GM20431 (cell line): ENCODE data around the gene BORCS6.

Source experiments
- in situ Hi-C: fragments of 300-500 bp; cut with MseI, MboI; formaldehyde crosslinking; loops from one replicate; pipeline ENCODE4 v1.15.0; 2020; ENCODE audit warnings: low sequenced_read_pairs; ENCODE audit not compliant: unreplicated experiment

The BORCS6 gene

DNA sequence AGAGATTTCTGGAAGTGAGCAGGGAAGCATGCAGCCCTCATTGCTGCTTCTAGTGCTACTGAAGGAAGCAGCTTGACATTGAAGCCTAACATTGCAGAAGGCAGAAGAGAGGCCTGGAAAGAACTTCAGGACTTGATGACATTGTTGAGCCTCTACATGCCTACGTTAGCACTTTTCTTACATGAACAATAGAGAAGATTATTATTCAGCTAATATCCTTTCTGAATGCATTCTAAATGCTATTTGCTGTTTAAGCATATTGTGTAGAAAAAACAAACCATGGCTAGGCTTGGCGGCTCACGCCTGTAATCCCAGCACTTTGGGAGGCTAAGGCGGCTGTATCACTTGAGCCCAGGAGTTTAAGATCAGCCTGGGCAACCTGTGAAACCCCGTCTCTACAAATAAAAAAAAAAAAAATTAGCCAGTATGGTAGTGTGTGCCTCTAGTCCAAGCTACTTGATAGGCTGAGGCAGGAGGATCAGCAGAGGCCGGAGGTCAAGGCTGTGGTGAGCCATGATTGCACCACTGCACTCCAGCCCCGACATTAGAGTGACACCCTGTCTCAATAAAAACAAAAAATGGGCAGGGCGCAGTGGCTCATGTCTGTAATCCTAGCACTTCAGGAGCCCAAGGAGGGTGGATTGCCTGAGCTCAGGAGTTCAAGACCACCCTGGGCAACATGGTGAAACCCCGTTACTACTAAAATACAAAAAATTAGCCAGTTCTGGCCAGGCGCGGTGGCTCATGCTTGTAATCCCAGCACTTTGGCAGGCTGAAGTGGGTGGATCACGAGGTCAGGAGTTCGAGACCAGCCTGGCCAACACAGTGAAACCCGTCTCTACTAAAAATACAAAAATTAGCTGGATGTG is 22.6 kb upstream of the BORCS6 start:
- in situ Hi-C loops = no loop called here

DNA sequence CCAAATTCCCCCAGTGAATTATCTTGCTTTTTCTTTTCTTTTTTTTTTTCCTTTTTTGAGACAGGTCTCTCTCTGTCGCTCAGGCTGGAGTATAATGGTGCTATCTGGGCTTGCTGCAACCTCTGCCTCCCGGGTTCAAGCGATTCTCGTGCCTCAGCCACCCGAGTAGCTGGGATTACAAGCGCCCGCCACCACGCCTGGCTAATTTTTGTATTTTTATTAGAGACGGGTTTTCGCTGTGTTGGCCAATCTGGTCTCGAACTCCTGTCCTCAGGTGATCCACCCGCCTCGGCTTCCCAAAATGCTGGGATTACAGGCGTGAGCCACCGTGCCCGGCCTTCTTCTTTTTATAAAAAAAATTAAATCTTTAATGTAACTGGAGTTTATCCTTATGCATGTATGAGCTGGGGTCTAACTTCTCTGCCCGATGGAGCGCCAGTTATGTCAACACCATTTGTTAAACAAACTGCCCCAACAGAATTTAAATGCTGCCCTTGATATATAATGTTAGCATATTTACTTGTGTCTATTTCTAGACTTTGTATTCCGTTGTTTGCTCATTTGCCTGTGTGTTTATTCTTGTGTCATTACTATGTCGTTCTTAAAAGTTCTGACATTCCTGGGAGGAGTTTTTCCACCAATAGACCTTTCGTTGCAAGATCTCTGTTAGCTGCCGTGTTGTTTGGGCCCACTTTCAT is 20.9 kb upstream of the BORCS6 start:
- in situ Hi-C loops = no loop called here

DNA sequence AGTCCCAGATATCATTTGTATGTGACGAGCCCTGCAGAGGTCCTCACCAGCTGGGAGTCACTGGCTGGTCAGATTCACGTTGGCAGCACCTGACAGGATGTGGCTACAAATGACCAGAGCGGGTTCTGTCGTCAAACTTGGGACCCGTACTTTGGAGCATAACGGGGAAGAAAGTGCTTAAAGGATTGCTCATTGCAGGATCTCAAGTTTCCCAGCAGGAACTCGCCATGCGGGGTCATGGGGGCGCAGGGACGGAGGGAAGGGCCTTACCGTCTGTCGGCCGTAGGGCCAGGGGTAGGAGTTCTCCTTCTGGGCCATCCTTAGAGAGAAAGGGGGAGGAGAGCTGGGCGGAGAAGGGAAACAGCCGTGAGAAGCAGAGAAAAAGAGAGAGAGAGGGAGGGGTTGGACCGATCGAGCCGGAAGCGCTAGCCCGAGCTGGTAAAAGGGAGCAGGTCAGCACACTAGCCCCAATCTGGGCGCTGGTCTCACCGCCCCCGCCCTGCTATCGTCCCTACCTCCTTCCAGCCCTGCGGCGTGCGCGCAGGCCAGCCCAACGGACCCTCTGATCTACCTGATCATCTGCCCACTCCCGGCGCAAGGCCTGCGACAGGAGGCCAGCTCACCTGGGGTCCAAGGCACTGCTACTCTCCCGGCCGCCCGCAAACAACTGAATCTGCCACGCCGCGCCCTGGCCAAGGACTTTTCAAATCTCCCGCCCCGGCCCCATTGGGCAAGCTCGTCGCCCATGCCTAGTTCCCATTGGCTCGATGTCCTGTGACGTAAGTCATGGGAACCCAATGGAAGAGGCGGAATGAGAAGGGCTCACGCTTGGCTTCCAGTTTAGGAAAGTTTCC is 20.2 kb upstream of the BORCS6 start, which contains the start of gene AURKB:
AURKB (minus strand) TSS at position 669 of the 854 bp plus-strand sequence; CDS start at position 318, 351 bp downstream.
- in situ Hi-C loops = no loop called here

DNA sequence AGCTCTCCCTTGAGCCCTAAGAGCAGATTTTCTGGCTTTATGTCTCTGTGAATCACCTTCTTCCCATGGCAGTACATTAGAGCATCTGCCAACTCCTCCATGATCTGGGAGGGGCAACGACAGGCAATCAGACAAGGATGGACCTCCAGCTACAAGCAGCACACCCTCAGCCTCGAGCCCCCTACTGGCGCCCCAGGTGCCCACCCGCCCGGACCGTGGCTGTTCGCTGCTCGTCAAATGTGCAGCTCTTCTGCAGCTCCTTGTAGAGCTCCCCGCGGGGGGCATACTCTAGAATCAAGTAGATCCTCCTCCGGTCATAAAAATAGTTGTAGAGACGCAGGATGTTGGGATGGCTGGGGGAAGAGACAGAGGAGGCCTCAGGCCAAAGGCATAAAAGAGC is 16.6 kb upstream of the BORCS6 start:
- in situ Hi-C loops = no loop called here

DNA sequence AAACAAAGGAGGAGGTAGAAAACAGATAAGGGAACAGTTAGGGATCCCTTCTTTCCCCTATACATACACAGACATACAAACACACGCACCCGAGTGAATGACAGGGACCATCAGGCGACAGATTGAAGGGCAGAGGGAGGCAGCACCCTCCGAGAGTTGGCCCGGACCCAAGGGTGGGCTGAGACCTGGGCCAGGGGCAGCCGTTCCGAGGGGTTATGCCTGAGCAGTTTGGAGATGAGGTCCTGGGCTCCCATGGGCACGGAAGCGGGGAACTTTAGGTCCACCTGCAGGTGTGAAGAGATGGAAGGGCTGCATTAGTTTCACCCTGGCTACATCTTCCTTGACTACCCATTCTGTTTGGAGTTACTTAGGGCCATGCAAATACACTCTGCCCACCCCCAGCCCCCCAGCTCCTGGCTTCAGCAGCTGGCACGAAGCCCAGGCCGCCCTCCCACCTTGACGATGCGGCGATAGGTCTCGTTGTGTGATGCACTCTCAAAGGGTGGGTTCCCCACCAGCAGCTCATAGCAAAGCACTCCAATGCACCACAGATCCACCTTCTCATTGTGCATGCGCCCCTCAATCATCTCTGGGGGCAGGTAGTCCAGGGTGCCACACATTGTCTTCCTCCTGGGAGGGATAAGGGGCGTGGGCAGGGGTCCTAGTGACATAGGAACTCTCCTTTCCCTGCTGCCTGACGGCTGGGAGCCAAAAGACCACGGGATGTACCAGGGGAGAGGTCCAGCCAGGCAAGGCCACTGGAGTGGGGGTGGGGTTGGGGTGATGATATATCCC is 15.0 kb upstream of the BORCS6 start:
- in situ Hi-C loops = no loop called here

DNA sequence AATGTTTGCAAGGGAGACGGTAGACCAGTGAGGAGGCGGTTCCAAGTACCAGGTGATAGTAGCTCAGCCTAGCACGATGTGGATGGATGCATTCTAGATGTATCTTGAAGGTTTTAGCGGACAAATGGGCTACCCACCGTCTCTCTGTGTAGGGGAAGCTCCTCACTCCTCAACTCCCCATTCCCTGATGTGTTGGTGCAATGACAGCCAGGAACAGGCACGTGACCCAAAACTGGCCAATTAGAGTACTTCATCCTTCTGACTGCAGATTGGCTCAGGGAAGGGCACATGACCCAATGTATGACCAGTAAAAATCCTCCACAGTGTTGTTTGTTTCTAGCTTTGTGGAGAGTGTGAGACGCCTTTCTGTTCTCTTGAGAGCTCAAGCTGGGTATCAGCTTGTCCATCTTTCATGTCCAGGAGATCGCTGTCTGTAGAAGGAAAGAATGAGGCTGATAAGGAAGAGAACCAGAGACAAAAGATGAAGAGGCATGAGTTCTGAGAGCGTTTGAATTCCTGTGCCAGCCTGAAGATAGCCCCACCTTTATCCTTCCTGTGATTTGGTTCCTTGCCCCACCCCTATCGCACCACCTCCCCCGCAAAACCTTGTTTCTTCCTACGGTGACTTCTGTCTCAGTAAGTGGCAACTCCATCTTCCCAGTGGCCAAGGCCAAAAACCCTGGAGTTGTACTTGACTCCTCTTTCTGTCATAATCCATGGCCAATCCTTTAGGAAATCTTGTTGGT is 2.3 kb upstream of the BORCS6 start:
- in situ Hi-C loops = no loop called here

DNA sequence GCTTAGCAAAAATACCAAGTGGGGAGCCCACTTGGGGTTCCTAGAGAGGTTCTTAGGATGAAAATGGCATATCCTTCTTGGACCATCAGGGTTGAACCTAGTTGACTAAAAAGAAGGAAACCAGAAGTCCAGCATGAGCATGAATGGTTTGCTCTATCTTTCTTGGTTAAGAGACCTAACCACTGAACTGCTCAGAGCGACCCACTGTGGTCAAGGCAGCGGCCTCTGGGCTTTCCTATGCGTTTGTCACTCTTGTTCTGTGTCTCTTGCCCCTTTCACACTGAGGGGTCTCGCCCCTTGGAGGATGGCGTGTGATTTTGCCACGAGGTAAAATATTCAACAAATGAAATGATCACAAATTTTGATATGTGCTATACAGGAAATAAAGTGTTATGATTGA is 526 bp upstream of the BORCS6 start:
- in situ Hi-C loops = no loop called here

DNA sequence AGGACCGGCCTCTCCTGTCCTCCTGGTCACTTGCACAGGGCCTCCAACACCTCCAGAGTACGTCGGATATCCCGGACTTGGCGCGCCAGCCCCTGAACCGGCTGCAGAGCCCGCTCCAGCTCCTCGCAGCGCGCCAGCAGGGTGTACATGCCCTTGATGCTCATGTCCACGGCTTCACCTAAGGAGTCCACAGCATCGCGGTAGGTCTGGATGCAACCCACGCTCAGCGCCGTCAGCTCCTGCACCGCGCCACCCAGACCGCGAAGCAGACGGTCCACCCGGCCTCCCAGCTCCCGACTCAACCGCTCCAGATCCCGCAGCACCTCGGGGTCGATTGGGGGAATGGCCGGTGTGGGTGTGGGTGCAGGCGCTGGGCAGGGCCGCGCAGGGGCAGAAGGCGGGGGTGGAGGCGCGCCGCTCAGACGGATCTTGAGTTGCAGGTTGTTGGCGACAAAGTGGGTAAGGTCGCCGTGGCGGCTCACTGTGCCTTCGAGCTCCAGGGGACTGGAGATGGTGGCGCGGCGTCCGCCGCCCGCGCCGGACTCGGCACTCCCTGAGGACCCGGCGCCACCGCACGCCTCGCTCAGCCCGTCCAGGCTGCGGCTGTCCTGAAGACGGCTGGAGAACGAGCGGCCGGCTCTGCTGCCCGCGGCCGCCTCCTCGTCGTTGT is 804 bp downstream of the BORCS6 start:
- in situ Hi-C loops = no loop called here

DNA sequence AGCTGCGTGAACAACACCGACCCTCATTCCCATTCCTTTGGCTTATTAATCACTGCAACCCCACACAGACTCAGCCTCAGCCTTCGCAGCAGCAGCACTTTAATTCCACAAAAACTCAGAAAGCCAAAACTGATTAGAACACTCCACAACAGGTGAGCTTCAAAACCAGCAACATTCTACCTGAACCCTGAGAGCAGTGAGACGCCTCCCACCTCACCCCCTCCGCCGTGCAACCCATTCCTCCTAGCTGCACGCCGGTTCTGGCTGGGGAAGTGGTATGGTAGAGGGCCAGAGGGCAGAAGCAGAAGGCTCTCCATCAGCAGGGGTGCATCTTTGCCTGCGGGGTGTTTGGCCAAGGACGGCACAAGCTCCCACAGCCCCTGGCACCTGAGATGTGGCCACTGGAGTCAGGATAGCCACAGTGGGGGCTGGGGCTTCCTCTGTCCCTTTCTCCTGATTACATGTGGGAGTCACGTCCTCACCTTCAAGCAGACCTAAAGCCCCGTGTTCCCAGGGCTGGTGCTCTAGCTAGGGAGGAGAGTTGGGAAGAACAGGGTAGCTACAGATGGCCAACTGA is 1.6 kb downstream of the BORCS6 start:
- in situ Hi-C loops = no loop called here

DNA sequence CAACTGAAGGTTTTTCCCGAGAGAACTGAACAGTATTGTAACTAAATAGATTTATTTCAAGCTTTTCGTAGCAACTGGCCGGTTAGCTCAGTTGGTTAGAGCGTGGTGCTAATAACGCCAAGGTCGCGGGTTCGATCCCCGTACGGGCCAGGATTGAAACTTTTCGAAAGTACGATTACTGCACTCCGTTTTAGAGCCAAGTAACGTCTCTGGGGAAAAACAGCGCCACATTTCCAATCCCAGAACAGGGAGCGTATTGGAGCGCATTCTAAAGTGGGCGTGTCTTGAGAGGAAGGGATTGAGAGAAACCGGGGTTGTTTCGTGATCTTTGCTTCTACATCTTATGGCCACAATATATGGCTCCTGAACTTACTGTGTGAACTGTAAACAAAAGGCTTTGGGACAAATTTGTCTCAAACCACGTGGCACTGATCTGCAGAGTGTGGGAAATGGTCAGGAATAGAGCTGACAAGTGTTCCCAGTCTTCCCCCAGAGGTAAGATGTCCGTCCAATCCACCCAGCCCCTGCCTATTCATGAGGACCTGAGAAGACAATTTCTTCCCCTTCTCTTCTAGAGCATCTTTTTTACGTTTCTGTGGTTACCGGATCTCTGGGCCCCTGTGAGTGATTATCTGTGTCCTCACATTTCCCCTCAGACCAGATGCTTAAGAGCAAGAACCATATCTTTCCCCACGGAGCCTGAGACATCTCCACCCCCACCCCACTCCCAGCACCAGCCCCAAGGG is 2.3 kb downstream of the BORCS6 start:
- in situ Hi-C loops = no loop called here

DNA sequence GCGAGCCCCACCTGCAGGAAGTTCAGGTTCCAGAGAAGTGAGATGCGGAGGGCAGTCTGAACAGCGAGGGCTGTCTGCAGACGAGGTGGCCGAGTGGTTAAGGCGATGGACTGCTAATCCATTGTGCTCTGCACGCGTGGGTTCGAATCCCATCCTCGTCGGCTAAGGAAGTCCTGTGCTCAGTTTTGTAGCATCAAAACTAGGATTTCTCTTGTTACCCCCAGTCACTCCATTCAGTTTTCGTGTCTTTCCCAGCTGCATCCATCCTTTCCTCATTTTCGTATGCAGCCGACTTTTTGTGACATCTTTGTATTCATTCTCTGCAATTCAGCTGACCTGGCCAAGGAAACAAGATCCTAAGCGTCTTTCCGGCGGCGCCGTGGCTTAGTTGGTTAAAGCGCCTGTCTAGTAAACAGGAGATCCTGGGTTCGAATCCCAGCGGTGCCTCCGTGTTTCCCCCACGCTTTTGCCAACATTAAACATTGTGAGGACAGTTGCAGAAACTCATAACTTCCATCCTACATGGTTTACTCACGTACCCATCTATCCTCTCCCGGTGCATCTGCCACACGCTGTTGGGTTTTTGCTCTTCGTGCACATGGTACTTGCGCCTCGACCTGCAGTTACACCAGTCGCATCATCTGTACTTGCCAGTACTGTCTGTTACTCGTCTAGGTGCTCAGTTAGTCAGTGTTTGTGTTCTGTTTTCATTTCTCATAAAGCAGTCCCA is 3.0 kb downstream of the BORCS6 start:
- in situ Hi-C loops = no loop called here

DNA sequence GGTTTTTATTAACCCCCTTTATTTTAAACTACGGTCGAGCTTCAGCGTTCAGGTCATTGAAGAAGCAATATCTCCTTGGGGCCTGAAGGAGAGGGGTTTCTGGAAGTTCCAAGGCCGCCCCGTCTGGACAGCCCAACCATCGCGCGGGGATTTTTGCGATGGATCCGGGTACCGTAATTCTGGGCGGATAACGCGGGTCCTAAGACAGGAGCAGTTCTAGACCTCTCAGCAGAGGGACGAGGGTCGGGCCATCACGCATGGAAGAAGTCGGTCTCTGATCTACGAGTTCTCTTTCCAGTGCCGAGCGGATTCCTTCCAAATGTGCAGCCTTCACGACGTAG is 3.6 kb downstream of the BORCS6 start:
- in situ Hi-C loops = no loop called here

DNA sequence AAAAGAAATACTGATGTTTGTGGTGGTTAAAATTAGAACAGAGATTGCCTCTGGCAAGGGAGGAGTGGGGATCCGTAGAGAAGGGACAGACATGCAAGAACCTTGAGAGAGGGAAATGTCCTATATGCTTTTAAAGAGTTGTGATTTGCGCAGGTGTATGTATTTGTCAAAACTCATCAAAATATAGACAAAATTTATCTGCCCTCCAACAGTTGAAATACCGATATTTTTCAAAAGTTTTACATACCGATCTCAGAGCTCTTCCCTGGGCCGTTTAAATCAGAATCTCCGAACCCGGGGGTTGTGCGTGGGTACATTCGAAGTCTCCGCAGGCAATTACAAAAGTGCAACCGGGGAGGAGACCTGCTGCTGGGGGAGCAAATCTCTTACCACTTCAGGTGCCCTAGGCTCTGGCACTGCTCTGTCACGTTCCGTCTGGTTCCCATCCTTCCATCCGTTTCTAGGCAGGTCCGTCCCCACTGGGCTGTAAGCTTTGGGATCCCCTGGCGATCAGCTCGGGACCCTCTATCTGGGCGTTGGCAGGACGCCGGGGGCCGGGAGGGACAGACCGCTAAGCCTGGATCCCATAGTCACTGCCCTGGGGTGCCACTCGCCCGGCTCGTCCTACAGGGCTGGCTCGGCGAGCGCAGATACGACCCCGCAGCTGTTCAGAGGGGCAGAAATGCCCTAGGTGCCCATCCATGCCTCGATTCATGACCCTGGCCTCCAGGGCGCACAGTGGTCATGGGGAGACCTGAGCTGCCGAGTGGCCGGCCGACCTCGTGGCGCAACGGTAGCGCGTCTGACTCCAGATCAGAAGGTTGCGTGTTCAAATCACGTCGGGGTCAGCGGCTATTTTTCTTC is 4.2 kb downstream of the BORCS6 start:
- in situ Hi-C loops = no loop called here

DNA sequence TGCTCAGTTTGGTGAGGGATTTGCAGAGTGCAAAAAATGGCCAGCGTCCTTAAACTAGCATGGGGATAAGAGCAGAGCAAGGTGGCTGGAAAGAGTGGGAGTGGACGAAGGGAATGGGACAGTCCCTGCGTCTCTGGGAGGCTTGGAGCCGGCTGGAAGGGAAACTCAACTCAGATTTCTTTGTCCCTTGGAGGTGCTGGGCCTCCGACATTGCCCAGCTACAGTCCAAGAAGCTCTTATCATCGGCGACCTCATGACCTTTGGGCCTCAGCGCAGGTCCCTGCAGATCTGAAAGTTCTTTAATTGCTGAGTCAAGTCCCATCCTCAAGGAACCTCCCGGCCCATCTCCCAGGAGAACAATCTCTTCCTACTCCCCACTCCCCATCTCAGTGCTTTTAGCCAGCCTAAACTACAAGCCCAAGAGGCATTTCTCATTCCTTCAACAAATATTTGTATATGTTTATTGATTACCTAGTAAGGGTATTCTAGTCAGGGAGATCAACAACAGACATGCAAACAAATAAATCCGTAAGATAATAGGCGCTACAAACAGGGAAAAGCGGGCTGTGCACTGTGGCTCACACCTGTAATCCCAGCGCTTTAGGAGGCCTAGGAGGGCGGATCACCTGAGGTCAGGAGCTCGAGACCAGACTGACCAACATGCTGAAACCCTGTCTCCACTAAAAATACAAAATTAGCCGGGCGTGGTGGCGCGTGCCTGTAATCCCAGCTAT is 12.8 kb downstream of the BORCS6 start:
- in situ Hi-C loops = no loop called here

DNA sequence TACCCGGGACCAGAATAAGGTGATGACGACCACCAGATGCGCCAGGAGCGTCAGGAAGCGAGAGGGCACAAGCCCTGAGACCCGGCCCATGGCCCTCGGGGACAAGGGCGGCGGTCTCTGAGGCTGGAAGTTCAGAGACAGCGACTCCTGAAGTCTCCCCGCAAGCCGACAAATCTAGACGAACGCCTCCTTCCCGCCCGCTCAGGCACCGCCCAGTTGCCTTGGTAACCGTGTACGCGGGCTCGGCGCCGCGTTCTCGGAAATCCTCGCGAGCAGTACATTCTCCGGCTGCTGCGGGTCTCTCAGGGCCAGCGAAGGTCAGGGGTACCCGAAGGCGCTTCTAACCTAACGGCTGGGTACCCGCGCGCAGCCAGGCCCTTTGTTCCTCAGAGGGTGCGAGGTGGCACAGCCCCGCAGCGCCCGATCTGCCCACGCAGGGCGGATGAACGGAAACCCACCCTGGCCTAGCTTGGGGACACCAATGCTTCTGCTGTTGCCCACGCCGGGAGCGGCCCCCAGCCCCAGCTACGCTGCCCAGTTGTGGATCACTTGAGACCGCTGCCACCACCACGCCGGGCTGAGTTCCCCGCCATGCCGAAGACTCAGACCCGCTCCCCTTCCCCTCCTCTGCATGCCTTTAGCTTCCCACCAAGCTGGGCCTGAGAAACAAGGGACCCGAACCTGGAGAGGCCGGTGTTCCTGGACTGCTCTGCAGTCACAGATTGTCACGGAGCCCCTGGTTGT is 13.6 kb downstream of the BORCS6 start, which contains the start of gene TMEM107:
TMEM107 (minus strand) TSS at position 184 of the 744 bp plus-strand sequence; CDS start at position 90, 94 bp downstream.
- in situ Hi-C loops = no loop called here
